ENCODE measurements around the gene APOD.
"Not testable (repeated sequence)": the region's sequence is repeated elsewhere in the genome, so short reads cannot be mapped to it uniquely, and the experiment has no call there.

DNA sequence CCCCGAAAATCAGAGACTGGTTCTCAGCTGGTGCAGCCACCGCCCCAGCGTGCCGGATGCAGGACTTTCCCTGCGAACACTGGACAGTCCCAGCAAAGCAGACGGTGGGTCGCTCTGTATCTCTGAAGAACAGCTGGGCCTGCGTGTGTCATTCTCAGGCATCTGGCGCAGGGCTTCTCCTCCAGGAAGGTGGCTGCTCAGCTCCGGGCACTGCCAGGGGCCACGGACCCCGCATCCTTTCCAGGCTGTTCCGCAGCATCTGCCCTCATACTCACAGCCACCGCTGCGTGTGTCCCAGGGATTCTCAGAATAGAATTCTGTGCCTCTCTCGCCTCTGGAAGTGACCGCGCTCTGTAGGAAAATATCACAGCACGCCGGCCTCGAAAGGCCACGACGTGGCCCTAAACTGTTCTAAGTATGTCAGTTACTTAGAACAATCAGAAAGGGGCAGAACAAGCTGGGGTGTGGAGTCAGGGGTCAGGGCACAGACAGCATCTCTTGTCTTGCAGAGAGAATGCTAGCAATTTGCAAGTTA is 44.7 kb upstream of the APOD start:
- TF ChIP-seq, protein P1, sequence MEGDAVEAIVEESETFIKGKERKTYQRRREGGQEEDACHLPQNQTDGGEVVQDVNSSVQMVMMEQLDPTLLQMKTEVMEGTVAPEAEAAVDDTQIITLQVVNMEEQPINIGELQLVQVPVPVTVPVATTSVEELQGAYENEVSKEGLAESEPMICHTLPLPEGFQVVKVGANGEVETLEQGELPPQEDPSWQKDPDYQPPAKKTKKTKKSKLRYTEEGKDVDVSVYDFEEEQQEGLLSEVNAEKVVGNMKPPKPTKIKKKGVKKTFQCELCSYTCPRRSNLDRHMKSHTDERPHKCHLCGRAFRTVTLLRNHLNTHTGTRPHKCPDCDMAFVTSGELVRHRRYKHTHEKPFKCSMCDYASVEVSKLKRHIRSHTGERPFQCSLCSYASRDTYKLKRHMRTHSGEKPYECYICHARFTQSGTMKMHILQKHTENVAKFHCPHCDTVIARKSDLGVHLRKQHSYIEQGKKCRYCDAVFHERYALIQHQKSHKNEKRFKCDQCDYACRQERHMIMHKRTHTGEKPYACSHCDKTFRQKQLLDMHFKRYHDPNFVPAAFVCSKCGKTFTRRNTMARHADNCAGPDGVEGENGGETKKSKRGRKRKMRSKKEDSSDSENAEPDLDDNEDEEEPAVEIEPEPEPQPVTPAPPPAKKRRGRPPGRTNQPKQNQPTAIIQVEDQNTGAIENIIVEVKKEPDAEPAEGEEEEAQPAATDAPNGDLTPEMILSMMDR (IDR thresholded peaks at IDR 0.05; ENCODE audit: poor library complexity) = not testable (repeated sequence)
- not testable (repeated sequence) for TF ChIP-seq EZH2phosphoT487 (IDR thresholded peaks at IDR 0.05; ENCODE audit: low read depth, severe bottlenecking, unreplicated experiment)

All from hepatocyte (in vitro differentiated cells).